HEK293 (cell line): ENCODE measurements around the gene IGSF10.

Experiments used
- CTCF ChIA-PET: fragments of 350-600 bp; formaldehyde crosslinking; extraction: SDS; loops from one replicate; lab custom pipeline; 2021; ENCODE audit warnings: antibody characterized with exemption; lab: Yijun Ruan, JAX
- POLR2A ChIA-PET: fragments of 300-600 bp; formaldehyde crosslinking; extraction: SDS; loops from one replicate; lab custom pipeline; 2020; ENCODE audit warnings: antibody characterized with exemption, inconsistent platforms; lab: Yijun Ruan, JAX
- H3K27ac ChIP-seq: fragments of 200-500 bp; sonication (Bioruptor generic); 2 replicates; pipeline ENCODE4 v1.5.1; 2014; ENCODE audit warnings: low read depth, low read length, control low read depth, inconsistent platforms; ENCODE audit errors: extremely low read depth
- H3K36me3 ChIP-seq, 2 experiments: fragments of 200-500 bp in 1 of 2; sonication (Bioruptor generic) in 1 of 2; 1 replicate in 1 of 2; 2 replicates in 1 of 2; pipeline ENCODE4 v1.5.1; 2014 to 2017; ENCODE audit warnings: inconsistent platforms in 2 of 2, low read length in 2 of 2; ENCODE audit not compliant: control insufficient read depth in 2 of 2, insufficient read depth in 1 of 2
- H3K4me1 ChIP-seq: fragments of 200-500 bp; sonication (Bioruptor generic); 2 replicates; pipeline ENCODE4 v1.5.1; 2014; ENCODE audit warnings: mild to moderate bottlenecking, low read length, inconsistent platforms; ENCODE audit not compliant: control insufficient read depth, insufficient read depth
- H3K4me3 ChIP-seq: 2 replicates; pipeline ENCODE4 v1.5.1; 2011; ENCODE audit warnings: low read depth, mild to moderate bottlenecking, control low read depth, low read length, moderate library complexity
- H3K9me3 ChIP-seq: fragments of 200-500 bp; sonication (Bioruptor generic); 2 replicates; pipeline ENCODE4 v1.5.1; 2014; ENCODE audit warnings: low read depth, low read length, inconsistent platforms; ENCODE audit not compliant: control insufficient read depth, insufficient read depth
- ZNF2 ChIP-seq: fragments of 450-650 bp; formaldehyde crosslinking; IDR thresholded peaks from 2 replicates; pipeline ENCODE4 v1.5.1; 2016; ENCODE audit warnings: missing biosample characterization, missing genetic modification characterization
- ZNF677 ChIP-seq: fragments of 450-650 bp; IDR thresholded peaks from 2 replicates; pipeline ENCODE4 v1.5.0; 2018; ENCODE audit warnings: missing biosample characterization, mild to moderate bottlenecking, missing genetic modification characterization, moderate library complexity

The IGSF10 gene

DNA sequence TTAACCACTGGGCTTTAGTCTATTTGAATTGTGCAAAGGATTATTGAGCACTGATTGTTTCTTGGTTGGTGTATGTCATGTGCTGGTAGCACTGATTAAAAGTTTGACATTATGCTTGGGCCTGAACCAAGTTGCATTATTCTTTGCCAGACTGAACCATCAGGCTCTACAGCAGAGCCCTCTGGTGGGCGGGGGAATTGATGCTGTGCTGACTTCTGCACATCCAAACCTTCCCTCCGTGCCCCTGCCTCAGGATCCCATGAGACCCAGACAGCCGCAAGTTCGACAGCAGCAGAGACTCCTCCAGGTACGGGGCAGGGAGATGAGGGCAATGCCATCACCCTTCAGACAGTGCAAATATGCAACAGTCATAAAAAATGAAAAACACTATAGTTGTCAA lies 47.9 kb downstream of the IGSF10 start:
- Histone ChIP-seq H3K9me3 (no peaks in the 10 kb centered on the region), H3K4me3 (no peak overlapping the region), H3K27ac (no peak overlapping the region), H3K4me1 (no peaks in the 10 kb centered on the region), H3K36me3 (peaks cover 0 to 15% of the 10 kb centered on the region in 2 experiments; a peak in 1 of 3 replicates)
- ChIA-PET CTCF (no interaction called here), POLR2A (no interaction called here)
- peak; percentile 43; the same call in 1 of the 2 replicates for TF ChIP-seq ZNF2 (tag by site-specific recombination)
- no peak for TF ChIP-seq ZNF677
